Measurements from ENCODE around the gene THOC6.

THOC6 gene

DNA sequence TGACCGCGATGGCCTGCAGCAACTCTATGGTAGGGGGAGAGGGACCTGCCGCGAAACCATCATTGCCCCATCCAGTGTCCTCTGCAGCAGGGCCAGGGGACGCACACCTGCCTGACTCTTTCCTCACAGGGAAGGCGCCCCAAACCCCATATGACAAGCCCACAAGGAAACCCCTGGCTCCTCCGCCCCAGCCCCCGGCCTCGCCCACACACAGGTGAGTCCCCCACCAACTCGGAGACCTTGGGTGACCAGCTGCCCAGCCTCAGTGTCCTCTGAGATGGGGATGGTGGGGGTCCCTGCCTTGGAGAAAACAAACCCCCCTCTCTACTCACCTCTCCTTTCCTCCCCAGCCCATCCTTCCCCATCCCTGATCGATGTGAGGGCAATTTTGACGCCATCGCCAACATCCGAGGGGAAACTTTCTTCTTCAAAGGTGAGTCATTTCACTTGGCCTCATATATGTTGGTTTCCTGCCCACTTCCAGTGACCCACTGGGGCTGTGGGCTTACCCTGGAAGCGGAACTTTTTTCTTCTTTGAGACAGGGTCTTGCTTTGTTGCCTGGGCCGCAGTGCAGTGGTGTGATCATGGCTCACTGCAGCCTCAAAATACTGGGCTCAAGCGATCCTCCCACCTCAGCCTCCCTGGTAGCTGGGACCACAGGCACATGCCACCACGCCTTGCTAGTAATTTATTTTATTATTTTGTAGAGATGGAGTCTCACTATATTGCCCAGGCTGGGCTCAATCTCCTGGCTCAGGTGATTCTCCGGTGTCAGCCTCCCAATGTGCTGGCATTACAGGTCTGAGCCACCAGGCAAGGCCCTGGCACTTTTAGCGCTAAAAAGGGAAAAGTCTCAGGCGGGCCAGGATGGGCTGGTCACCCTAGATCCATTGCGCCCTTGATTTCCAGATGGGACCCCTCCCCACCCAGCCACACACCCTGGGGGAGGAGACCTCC lies 33.6 kb downstream of the THOC6 start:
- no peaks in the 10 kb centered on the region for H3K79me2 ChIP-seq (ENCODE audit: control insufficient read depth, low read length)
- H3K9me3 ChIP-seq (ENCODE audit: control insufficient read depth, insufficient read depth, low read length), result no peaks in the 10 kb centered on the region
- 0 out of 2 replicates have a peak overlapping the region, but pooled peaks have one; percentile 79 for H3K4me3 ChIP-seq (ENCODE audit: low read length)
- peaks cover 41% of the 10 kb centered on the region for H3K4me1 ChIP-seq (ENCODE audit: control insufficient read depth, low read length)
- TF ChIP-seq, protein P1, sequence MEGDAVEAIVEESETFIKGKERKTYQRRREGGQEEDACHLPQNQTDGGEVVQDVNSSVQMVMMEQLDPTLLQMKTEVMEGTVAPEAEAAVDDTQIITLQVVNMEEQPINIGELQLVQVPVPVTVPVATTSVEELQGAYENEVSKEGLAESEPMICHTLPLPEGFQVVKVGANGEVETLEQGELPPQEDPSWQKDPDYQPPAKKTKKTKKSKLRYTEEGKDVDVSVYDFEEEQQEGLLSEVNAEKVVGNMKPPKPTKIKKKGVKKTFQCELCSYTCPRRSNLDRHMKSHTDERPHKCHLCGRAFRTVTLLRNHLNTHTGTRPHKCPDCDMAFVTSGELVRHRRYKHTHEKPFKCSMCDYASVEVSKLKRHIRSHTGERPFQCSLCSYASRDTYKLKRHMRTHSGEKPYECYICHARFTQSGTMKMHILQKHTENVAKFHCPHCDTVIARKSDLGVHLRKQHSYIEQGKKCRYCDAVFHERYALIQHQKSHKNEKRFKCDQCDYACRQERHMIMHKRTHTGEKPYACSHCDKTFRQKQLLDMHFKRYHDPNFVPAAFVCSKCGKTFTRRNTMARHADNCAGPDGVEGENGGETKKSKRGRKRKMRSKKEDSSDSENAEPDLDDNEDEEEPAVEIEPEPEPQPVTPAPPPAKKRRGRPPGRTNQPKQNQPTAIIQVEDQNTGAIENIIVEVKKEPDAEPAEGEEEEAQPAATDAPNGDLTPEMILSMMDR (IDR thresholded peaks at IDR 0.05; ENCODE audit: low read depth, low read length, poor library complexity, severe bottlenecking), result no peak
- no peak for TF ChIP-seq EZH2phosphoT487 (IDR thresholded peaks at IDR 0.05; ENCODE audit: borderline replicate concordance, low read length)
- no peaks in the 10 kb centered on the region for H3K36me3 ChIP-seq (ENCODE audit: control insufficient read depth, low read length)
- no peaks in the 10 kb centered on the region for H4K20me1 ChIP-seq (ENCODE audit: control insufficient read depth, insufficient read depth, low read depth, low read length)
- 0 out of 2 replicates have a peak, but pooled peaks cover 3% of the 10 kb centered on the region for H3F3A ChIP-seq (ENCODE audit: control insufficient read depth, insufficient read depth)
- H3K27me3 ChIP-seq (ENCODE audit: control insufficient read depth, low read length), result no peaks in the 10 kb centered on the region
- H3K9me2 ChIP-seq (replicated peaks; ENCODE audit: control insufficient read depth, low read length), result no peaks in the 10 kb centered on the region
- H3K27ac ChIP-seq (ENCODE audit: low read depth, low read length), result no peak overlapping the region
- peak overlapping the region; percentile 88; the same call in 1 of the 2 replicates for H3K4me2 ChIP-seq (ENCODE audit: low read length)

DNA sequence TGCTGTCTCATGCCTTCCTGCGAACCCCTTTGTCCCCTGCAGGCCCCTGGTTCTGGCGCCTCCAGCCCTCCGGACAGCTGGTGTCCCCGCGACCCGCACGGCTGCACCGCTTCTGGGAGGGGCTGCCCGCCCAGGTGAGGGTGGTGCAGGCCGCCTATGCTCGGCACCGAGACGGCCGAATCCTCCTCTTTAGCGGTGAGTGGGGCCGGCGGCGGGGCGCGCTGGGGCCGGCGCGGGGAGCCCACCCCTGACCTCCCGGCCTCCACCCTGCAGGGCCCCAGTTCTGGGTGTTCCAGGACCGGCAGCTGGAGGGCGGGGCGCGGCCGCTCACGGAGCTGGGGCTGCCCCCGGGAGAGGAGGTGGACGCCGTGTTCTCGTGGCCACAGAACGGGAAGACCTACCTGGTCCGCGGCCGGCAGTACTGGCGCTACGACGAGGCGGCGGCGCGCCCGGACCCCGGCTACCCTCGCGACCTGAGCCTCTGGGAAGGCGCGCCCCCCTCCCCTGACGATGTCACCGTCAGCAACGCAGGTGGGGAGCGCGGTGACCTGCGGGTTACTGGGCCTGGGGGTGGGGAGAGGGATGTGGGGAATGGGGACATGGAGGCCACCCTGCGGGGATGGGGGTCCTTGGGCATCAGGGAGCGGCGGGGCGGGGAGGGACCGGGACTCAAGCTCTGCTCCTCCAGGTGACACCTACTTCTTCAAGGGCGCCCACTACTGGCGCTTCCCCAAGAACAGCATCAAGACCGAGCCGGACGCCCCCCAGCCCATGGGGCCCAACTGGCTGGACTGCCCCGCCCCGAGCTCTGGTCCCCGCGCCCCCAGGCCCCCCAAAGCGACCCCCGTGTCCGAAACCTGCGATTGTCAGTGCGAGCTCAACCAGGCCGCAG lies 34.5 kb downstream of the THOC6 start:
- Histone ChIP-seq H3F3A (ENCODE audit: control insufficient read depth, insufficient read depth) (0 out of 2 replicates have a peak, but pooled peaks cover 3% of the 10 kb centered on the region), H3K36me3 (ENCODE audit: control insufficient read depth, low read length) (no peaks in the 10 kb centered on the region), H4K20me1 (ENCODE audit: control insufficient read depth, insufficient read depth, low read depth, low read length) (no peaks in the 10 kb centered on the region), H3K9me3 (ENCODE audit: control insufficient read depth, insufficient read depth, low read length) (no peaks in the 10 kb centered on the region), H3K4me1 (ENCODE audit: control insufficient read depth, low read length) (peaks cover 41% of the 10 kb centered on the region), H3K4me3 (ENCODE audit: low read length) (peak overlapping the region; percentile 79), H3K27me3 (ENCODE audit: control insufficient read depth, low read length) (no peaks in the 10 kb centered on the region), H3K9me2 (replicated peaks; ENCODE audit: control insufficient read depth, low read length) (no peaks in the 10 kb centered on the region), H3K27ac (ENCODE audit: low read depth, low read length) (no peak overlapping the region), H3K79me2 (ENCODE audit: control insufficient read depth, low read length) (no peaks in the 10 kb centered on the region), H3K4me2 (ENCODE audit: low read length) (peak overlapping the region; percentile 88)
- TF ChIP-seq EZH2phosphoT487 (IDR thresholded peaks at IDR 0.05; ENCODE audit: borderline replicate concordance, low read length), result no peak
- TF ChIP-seq, protein P1 (IDR thresholded peaks at IDR 0.05; ENCODE audit: low read depth, low read length, poor library complexity, severe bottlenecking), result no peak

DNA sequence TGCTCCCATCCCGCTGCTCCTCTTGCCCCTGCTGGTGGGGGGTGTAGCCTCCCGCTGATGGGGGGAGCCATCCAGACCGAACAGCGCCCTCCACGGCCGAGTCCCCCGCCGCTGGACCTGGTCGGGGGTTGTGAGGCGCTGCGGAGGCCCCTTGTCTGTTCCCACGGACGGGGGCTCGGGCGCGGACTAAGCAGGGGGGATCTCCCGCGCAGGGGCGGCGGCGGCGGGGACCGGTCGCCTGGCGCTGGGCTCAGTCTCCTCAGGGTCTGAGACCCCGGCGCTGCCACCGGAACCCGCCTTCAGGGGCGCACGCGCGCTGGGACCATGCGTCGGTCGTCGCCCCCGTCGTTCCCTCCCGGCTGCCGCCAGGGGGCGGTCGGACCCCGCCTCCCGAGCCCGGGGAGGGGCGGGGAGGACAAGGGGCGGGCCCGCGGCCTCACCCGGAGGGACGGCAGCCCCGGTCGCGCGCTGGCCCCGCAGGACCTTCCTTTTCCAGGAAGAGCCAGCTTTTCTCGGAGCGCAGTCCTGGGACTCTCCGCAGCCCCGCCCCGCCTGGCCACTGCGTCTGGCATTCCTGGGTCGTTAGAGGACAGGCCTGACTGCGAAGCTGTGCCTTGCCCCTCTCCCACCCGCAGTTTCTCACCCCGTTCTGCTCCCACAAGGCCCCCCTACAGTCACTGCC lies 35.3 kb downstream of the THOC6 start:
- H3K4me3 ChIP-seq (ENCODE audit: low read length), result peak overlapping the region; percentile 79
- H3F3A ChIP-seq (ENCODE audit: control insufficient read depth, insufficient read depth), result 0 out of 2 replicates have a peak, but pooled peaks cover 3% of the 10 kb centered on the region
- no peak for TF ChIP-seq EZH2phosphoT487 (IDR thresholded peaks at IDR 0.05; ENCODE audit: borderline replicate concordance, low read length)
- TF ChIP-seq, protein P1 (IDR thresholded peaks at IDR 0.05; ENCODE audit: low read depth, low read length, poor library complexity, severe bottlenecking), result peak; percentile 79
- H3K27me3 ChIP-seq (ENCODE audit: control insufficient read depth, low read length), result no peaks in the 10 kb centered on the region
- H3K4me1 ChIP-seq (ENCODE audit: control insufficient read depth, low read length), result peaks cover 41% of the 10 kb centered on the region
- H4K20me1 ChIP-seq (ENCODE audit: control insufficient read depth, insufficient read depth, low read depth, low read length), result no peaks in the 10 kb centered on the region
- no peaks in the 10 kb centered on the region for H3K9me3 ChIP-seq (ENCODE audit: control insufficient read depth, insufficient read depth, low read length)
- no peaks in the 10 kb centered on the region for H3K36me3 ChIP-seq (ENCODE audit: control insufficient read depth, low read length)
- H3K27ac ChIP-seq (ENCODE audit: low read depth, low read length), result no peak overlapping the region
- peak overlapping the region; percentile 88 for H3K4me2 ChIP-seq (ENCODE audit: low read length)
- no peaks in the 10 kb centered on the region for H3K9me2 ChIP-seq (replicated peaks; ENCODE audit: control insufficient read depth, low read length)
- H3K79me2 ChIP-seq (ENCODE audit: control insufficient read depth, low read length), result no peaks in the 10 kb centered on the region

All from DOHH2 (cell line).